GM12875 (cell line): Measurements from ENCODE around the gene VGLL4.

ENCODE experiments used
- H3K4me3 ChIP-seq: one replicate; pipeline ENCODE4 v1.5.1; 2011; ENCODE audit warnings: low read depth, low read length, control low read depth
- CTCF ChIP-seq: IDR thresholded peaks from 2 replicates; pipeline ENCODE4 v1.5.1; 2011; ENCODE audit warnings: low read depth, mild to moderate bottlenecking, control low read depth, inconsistent platforms, low read length, moderate library complexity, borderline replicate concordance; ENCODE audit not compliant: insufficient read depth

Gene VGLL4

GRCh38 chr3:11661827-11662226, 18.1 kb upstream of the VGLL4 start:
- no peak for TF ChIP-seq CTCF
- no peak overlapping the region for H3K4me3 ChIP-seq

GRCh38 chr3:11661052-11661656, 17.4 kb upstream of the VGLL4 start:
- no peak for TF ChIP-seq CTCF
- no peak overlapping the region for H3K4me3 ChIP-seq

- no peak for TF ChIP-seq CTCF
- no peak overlapping the region for H3K4me3 ChIP-seq
These were observed 16.5 kb upstream of the VGLL4 start for GRCh38 chr3:11660242-11660641.

GRCh38 chr3:11658180-11658579, 14.5 kb upstream of the VGLL4 start:
- TF ChIP-seq CTCF: no peak
- H3K4me3 ChIP-seq: no peak overlapping the region

GRCh38 chr3:11655196-11655928, 11.6 kb upstream of the VGLL4 start:
- peak; percentile 45 for TF ChIP-seq CTCF
- H3K4me3 ChIP-seq: no peak overlapping the region

- H3K4me3 ChIP-seq: no peak overlapping the region
- no peak for TF ChIP-seq CTCF
These were observed 10.5 kb upstream of the VGLL4 start for GRCh38 chr3:11654166-11654565.
